NCI-H2081 treated with DMSO at 0.1 percent for 48 hours (cell line): ENCODE results near the gene ARL5A.
"Not testable (repeated sequence)": the region's sequence is repeated elsewhere in the genome, so short reads cannot be mapped to it uniquely, and the experiment has no call there.

Source experiments
- DNase-seq: peaks from one replicate; lab custom pipeline; 2025; lab: John Stamatoyannopoulos, UW

The ARL5A gene

GRCh38 chr2:151795646-151796240, 32.5 kb downstream of the ARL5A start:
- DNase-seq = no peak

- not testable (repeated sequence) for DNase-seq
These were observed 33.8 kb downstream of the ARL5A start for GRCh38 chr2:151794422-151794821.

GRCh38 chr2:151793123-151793522, 35.1 kb downstream of the ARL5A start:
- DNase-seq = no peak

GRCh38 chr2:151792589-151792988, 35.6 kb downstream of the ARL5A start:
- DNase-seq = no peak

GRCh38 chr2:151791545-151791944, 36.7 kb downstream of the ARL5A start:
- no peak for DNase-seq

- no peak for DNase-seq
These were observed 37.5 kb downstream of the ARL5A start for GRCh38 chr2:151790689-151791088.

- DNase-seq = no peak
These were observed 39.0 kb downstream of the ARL5A start for GRCh38 chr2:151789055-151789834.

GRCh38 chr2:151786483-151786882, 41.7 kb downstream of the ARL5A start:
- no peak for DNase-seq

- DNase-seq = no peak
These were observed 42.1 kb downstream of the ARL5A start for GRCh38 chr2:151786077-151786476.

GRCh38 chr2:151783133-151783520, 45.1 kb downstream of the ARL5A start:
- DNase-seq = no peak

- DNase-seq = no peak
These were observed 45.7 kb downstream of the ARL5A start for GRCh38 chr2:151782378-151783132.

- DNase-seq = no peak
These were observed 46.6 kb downstream of the ARL5A start for GRCh38 chr2:151781642-151782041.

GRCh38 chr2:151780938-151781337, 47.3 kb downstream of the ARL5A start:
- no peak for DNase-seq

GRCh38 chr2:151777935-151778334, 50.3 kb downstream of the ARL5A start:
- no peak for DNase-seq

GRCh38 chr2:151777487-151777886, 50.7 kb downstream of the ARL5A start:
- no peak for DNase-seq

GRCh38 chr2:151776367-151776766, 51.9 kb downstream of the ARL5A start:
- DNase-seq = no peak

GRCh38 chr2:151775057-151775740, 53.0 kb downstream of the ARL5A start:
- no peak for DNase-seq

- DNase-seq = no peak
These were observed 53.7 kb downstream of the ARL5A start for GRCh38 chr2:151774506-151774905.

- DNase-seq = no peak
These were observed 56.4 kb downstream of the ARL5A start for GRCh38 chr2:151771599-151772358.

GRCh38 chr2:151770995-151771394, 57.2 kb downstream of the ARL5A start:
- DNase-seq = no peak

- DNase-seq = no peak
These were observed 58.6 kb downstream of the ARL5A start for GRCh38 chr2:151769606-151770005.

- DNase-seq = no peak
These were observed 60.7 kb downstream of the ARL5A start for GRCh38 chr2:151767536-151767935.
